ENCODE data around the gene CHRM2. TPM values are rescaled to one million over a fixed set of nuclear protein-coding genes. Genes with fewer than 3 reads are reported as not detected.

The CHRM2 gene
- total RNA-seq, 1 donor from 2014 or later, result 71.2 TPM

GRCh38 chr7:136894789-136895188 is 26.3 kb downstream of the CHRM2 start:
- no peak for DNase-seq (ENCODE audit: low spot score)

GRCh38 chr7:136897676-136898075 is 29.2 kb downstream of the CHRM2 start:
- no peak for DNase-seq (ENCODE audit: low spot score)

- DNase-seq (ENCODE audit: low spot score), result no peak
Measured at GRCh38 chr7:136900005-136900404, 31.6 kb downstream of the CHRM2 start.

- no peak for DNase-seq (ENCODE audit: low spot score)
Measured at GRCh38 chr7:136910771-136911170, 42.3 kb downstream of the CHRM2 start.

GRCh38 chr7:136911344-136911743 is 42.9 kb downstream of the CHRM2 start:
- no peak for DNase-seq (ENCODE audit: low spot score)

- DNase-seq (ENCODE audit: low spot score), result no peak
Measured at GRCh38 chr7:136912339-136912738, 43.9 kb downstream of the CHRM2 start.

GRCh38 chr7:136914016-136914415 is 45.6 kb downstream of the CHRM2 start:
- DNase-seq (ENCODE audit: low spot score), result no peak

- no peak for DNase-seq (ENCODE audit: low spot score)
Measured at GRCh38 chr7:136919820-136920219, 51.4 kb downstream of the CHRM2 start.

- no peak for DNase-seq (ENCODE audit: low spot score)
Measured at GRCh38 chr7:136923111-136923667, 54.7 kb downstream of the CHRM2 start.

- no peak for DNase-seq (ENCODE audit: low spot score)
Measured at GRCh38 chr7:136925044-136925443, 56.6 kb downstream of the CHRM2 start.

GRCh38 chr7:136925556-136925955 is 57.1 kb downstream of the CHRM2 start:
- DNase-seq (ENCODE audit: low spot score), result no peak

GRCh38 chr7:136931169-136931867 is 62.9 kb downstream of the CHRM2 start:
- DNase-seq (ENCODE audit: low spot score), result no peak

GRCh38 chr7:136937436-136937835 is 69.0 kb downstream of the CHRM2 start:
- no peak for DNase-seq (ENCODE audit: low spot score)

- DNase-seq (ENCODE audit: low spot score), result no peak
Measured at GRCh38 chr7:136938476-136938875, 70.0 kb downstream of the CHRM2 start.

- DNase-seq (ENCODE audit: low spot score), result no peak
Measured at GRCh38 chr7:136940122-136940521, 71.7 kb downstream of the CHRM2 start.

- DNase-seq (ENCODE audit: low spot score), result no peak
Measured at GRCh38 chr7:136940917-136941316, 72.5 kb downstream of the CHRM2 start.

GRCh38 chr7:136941816-136942215 is 73.4 kb downstream of the CHRM2 start:
- no peak for DNase-seq (ENCODE audit: low spot score)

- no peak for DNase-seq (ENCODE audit: low spot score)
Measured at GRCh38 chr7:136942401-136942800, 73.9 kb downstream of the CHRM2 start.

- DNase-seq (ENCODE audit: low spot score), result no peak
Measured at GRCh38 chr7:136942994-136943393, 74.5 kb downstream of the CHRM2 start.

GRCh38 chr7:136947347-136947746 is 78.9 kb downstream of the CHRM2 start:
- no peak for DNase-seq (ENCODE audit: low spot score)

GRCh38 chr7:136950331-136950730 is 81.9 kb downstream of the CHRM2 start:
- DNase-seq (ENCODE audit: low spot score), result no peak

- no peak for DNase-seq (ENCODE audit: low spot score)
Measured at GRCh38 chr7:136953386-136953785, 84.9 kb downstream of the CHRM2 start.

- no peak for DNase-seq (ENCODE audit: low spot score)
Measured at GRCh38 chr7:136956232-136956631, 87.8 kb downstream of the CHRM2 start.

GRCh38 chr7:136956671-136957070 is 88.2 kb downstream of the CHRM2 start:
- no peak for DNase-seq (ENCODE audit: low spot score)
